ENCODE data around the gene RBX1.
"Not testable (repeated sequence)": the region's sequence is repeated elsewhere in the genome, so short reads cannot be mapped to it uniquely, and the experiment has no call there.

RBX1 gene

DNA sequence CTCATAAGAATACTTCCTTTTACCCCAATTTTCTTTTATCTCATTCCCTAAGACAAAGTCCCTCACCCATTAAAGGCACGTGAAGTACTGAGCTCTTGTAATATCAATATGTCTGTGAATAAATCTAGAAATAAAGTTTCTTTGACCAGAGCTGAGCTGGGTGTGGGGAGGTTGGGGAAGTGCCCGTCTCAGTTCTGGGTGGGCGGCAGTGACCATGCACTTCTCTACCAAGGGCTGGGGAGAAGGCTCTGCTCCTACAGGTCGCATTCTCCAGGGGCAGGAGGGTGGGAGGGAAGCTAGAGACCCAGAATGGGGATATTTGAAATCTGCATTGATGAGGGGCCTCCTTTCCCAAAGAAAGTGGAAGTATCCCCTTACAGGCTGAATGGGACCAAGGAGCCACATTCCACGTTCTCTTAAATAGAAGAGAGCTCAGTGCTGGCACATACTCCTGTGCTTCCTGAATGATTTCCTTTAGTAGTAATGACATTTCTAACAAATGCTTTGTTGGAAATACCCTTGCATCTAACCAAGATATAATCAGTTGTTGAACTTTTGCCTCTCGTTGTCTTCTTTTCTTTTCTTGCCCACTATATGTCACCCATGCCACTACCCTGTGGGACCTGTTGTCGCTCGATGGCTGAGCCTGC is 16.1 kb downstream of the RBX1 start:
- in situ Hi-C loops (cut with MboI; ENCODE audit: low sequenced_read_pairs) = no loop called here

DNA sequence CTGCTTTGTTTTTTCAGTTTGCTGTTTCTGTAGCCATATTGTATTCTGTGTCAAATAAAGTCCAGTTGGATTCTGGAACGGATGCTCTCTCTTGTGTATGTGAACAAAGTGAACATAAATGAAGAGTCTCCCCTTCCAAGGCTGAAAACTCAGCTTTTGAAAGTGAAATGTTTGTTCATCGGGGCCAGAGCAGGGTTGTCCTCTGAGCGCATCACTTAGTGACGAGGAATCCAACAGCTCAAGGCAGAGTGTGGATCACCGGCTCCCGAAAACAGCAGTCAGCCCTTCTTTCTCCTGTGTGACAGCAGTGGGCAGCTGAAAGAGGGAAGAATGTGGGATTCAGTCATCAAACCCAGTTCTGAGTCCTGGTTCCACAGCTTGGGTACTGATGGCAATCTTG is 21.4 kb downstream of the RBX1 start:
- in situ Hi-C loops (cut with MboI; ENCODE audit: low sequenced_read_pairs) = no loop called here

- in situ Hi-C loops (cut with MboI; ENCODE audit: low sequenced_read_pairs) = no loop called here
Measured at GRCh38 chr22:40973144-40973543, 22.0 kb downstream of the RBX1 start.

GRCh38 chr22:40975366-40975765 is 24.2 kb downstream of the RBX1 start:
- in situ Hi-C loops (cut with MboI; ENCODE audit: low sequenced_read_pairs) = no loop called here

- in situ Hi-C loops (cut with MboI; ENCODE audit: low sequenced_read_pairs) = no loop called here
Measured at GRCh38 chr22:40976866-40977700, 25.9 kb downstream of the RBX1 start.

- in situ Hi-C loops (cut with MboI; ENCODE audit: low sequenced_read_pairs) = no loop called here
Measured at GRCh38 chr22:40979198-40979597, 28.0 kb downstream of the RBX1 start.

DNA sequence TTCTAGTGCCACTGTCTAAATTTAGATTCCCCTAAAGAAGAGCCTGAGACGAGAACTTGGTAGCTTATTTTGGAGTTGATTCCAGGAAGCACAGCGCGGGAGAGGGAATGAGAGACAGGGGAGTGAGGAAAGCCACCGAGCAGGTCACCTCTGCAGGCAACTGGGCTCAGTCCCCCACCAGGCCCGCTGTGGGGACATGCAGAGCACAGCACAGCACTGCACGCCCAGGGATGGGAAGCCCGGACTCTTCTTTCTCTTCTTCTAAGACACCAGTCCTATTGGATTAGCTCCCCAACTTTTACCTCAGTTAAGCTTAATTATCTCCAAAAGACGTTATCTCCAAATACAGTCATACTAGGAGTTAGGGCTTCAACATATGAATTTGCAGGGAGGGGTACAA is 28.7 kb downstream of the RBX1 start:
- in situ Hi-C loops (cut with MboI; ENCODE audit: low sequenced_read_pairs) = no loop called here

GRCh38 chr22:40982482-40983385 is 31.6 kb downstream of the RBX1 start:
- in situ Hi-C loops (cut with MboI; ENCODE audit: low sequenced_read_pairs) = no loop called here

- in situ Hi-C loops (cut with MboI; ENCODE audit: low sequenced_read_pairs) = no loop called here
Measured at GRCh38 chr22:40991298-40991697, 40.1 kb downstream of the RBX1 start.

DNA sequence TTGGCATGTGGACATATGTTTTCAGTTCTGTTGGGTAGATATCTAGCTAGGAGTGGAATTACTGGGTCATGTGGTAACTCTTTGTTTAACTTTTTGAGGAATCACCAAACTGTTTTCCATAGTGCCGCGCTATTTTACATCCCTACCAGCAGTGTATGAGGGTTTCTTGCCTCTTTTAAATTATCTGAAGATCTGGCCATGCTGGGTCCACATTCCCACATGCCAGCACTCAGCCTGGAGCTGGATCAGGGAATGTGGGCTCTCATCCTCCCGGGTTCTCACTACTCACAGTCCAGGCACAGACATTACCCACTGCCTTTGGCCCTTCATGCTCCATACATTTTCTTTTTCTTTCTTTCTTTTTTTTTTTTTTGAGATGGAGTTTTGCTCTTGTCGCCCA is 44.6 kb downstream of the RBX1 start:
- in situ Hi-C loops (cut with MboI; ENCODE audit: low sequenced_read_pairs) = no loop called here

GRCh38 chr22:40997520-40997919 is 46.3 kb downstream of the RBX1 start:
- in situ Hi-C loops (cut with MboI; ENCODE audit: low sequenced_read_pairs) = no loop called here

GRCh38 chr22:41000040-41000565 is 48.9 kb downstream of the RBX1 start:
- in situ Hi-C loops (cut with MboI; ENCODE audit: low sequenced_read_pairs) = no loop called here

GRCh38 chr22:41000941-41001721 is 50.0 kb downstream of the RBX1 start:
- in situ Hi-C loops (cut with MboI; ENCODE audit: low sequenced_read_pairs) = no loop called here

- in situ Hi-C loops (cut with MboI; ENCODE audit: low sequenced_read_pairs) = no loop called here
Measured at GRCh38 chr22:41001722-41002122, 50.5 kb downstream of the RBX1 start.

GRCh38 chr22:41002386-41002785 is 51.2 kb downstream of the RBX1 start:
- in situ Hi-C loops (cut with MboI; ENCODE audit: low sequenced_read_pairs) = not testable (repeated sequence)

- in situ Hi-C loops (cut with MboI; ENCODE audit: low sequenced_read_pairs) = no loop called here
Measured at GRCh38 chr22:41003066-41003465, 51.9 kb downstream of the RBX1 start.

GRCh38 chr22:41003976-41004375 is 52.8 kb downstream of the RBX1 start:
- in situ Hi-C loops (cut with MboI; ENCODE audit: low sequenced_read_pairs) = no loop called here

- in situ Hi-C loops (cut with MboI; ENCODE audit: low sequenced_read_pairs) = no loop called here
Measured at GRCh38 chr22:41009222-41009948, 58.2 kb downstream of the RBX1 start.

DNA sequence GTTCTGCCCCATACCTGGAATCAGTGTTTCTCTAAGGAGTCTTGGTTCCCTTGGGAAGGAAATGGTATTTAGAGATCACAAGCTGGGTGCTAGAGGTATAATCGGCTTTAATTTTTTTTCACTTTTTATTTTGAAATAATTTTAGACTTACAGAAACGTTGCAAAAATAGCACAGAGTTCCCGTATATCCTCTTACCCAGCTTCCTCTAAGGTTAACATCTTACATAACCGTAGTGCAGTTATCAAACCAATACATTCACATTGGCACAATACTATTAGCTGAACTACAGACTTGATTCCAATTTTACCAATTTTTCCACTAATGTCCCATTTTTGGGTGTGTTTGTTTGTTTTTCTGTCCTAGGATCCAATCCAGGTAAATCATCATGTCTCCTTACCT is 63.8 kb downstream of the RBX1 start:
- in situ Hi-C loops (cut with MboI; ENCODE audit: low sequenced_read_pairs) = no loop called here
